NCI-H1105 treated with DMSO at 0.1 percent for 48 hours (cell line): ENCODE results near the gene PLAU.
A peak's percentile ranks its signal among the peaks of the same experiment; 100 is the strongest.
"Not testable (repeated sequence)": the region's sequence is repeated elsewhere in the genome, so short reads cannot be mapped to it uniquely, and the experiment has no call there.

ENCODE experiments used
- DNase-seq: peaks from one replicate; lab custom pipeline; 2025; lab: John Stamatoyannopoulos, UW

The PLAU gene

GRCh38 chr10:73876971-73877370, 34.0 kb upstream of the PLAU start:
- no peak for DNase-seq

GRCh38 chr10:73877533-73878160, 33.3 kb upstream of the PLAU start:
- DNase-seq = no peak

GRCh38 chr10:73878365-73878764, 32.6 kb upstream of the PLAU start:
- no peak for DNase-seq

- peak; percentile 43 for DNase-seq
Observed at GRCh38 chr10:73879296-73880173, 31.4 kb upstream of the PLAU start.

DNA sequence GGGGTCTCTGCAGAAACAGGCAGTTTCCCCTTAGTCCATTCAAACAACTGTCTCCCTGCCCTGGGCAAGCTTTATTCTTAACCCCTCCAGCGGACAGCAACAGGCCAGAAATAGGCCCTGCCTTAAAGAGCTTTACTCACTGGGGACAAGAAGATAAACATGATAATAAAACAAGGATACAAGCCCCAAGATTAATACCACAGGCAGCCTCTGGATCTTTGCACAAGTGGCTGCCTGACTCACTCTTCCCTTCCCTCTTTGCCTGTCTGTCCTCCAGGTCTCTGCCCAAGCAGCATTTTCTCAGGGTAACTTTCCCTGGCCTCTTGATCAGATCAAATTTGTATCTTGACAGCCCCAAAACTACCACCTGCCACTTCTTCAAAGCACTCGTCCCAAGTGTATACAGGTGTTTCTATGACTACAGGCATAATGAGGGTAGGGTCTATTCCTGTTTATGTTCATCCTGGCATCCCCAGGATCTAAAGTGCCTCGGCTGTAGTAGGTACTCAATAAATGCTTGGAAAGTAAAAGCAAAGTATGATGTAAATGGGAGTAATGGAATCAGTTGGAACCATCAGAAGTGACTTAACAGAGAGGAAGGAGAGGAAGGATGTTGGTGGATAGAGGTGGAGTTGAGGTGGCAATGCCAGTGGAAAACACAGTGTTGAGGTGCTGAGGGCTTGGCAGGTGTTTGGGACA, 29.6 kb upstream of the PLAU start:
- no peak for DNase-seq

DNA sequence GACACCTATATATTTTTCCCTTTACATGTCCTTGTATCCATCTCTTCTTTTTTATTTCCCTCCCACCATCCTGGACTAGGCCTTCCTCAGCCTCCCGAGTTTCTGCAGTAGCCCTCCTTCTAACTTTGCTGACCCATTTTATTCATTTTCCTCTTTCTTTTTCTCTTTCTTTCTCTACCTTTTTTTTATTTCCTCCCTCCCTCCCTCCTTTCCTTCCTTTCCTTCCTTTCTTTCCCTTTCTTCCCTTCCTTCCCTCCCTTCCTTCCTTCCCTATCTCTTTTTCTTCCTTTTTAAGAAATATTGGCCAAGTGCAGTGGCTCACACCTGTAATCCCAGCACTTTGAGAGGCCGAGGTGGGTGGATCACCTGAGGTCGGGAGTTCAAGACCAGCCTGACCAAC, 26.9 kb upstream of the PLAU start:
- DNase-seq = no peak

DNA sequence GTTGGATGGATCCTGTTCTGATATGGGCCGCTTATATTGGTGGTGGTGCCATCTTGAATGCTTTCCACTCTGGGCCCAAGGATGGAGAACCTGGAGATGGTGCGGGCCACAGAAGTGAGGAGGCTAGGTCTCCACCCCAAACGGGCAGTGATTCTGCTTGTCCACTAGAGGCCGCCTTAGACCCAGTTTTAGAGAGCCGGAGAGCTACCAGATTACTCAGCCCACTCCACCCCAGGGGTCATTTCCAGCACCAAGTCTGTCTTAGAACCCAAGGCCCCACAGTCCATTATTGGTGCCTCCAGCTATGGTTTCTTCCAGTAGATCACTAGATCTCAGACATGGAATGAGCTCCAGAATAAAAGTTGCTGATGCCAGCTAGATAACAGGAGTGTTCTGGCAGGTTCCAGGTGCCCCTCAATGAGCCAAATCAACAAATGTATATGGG, 24.8 kb upstream of the PLAU start:
- DNase-seq = peak; percentile 57

- DNase-seq = no peak
Observed at GRCh38 chr10:73886661-73887293, 24.2 kb upstream of the PLAU start.

DNA sequence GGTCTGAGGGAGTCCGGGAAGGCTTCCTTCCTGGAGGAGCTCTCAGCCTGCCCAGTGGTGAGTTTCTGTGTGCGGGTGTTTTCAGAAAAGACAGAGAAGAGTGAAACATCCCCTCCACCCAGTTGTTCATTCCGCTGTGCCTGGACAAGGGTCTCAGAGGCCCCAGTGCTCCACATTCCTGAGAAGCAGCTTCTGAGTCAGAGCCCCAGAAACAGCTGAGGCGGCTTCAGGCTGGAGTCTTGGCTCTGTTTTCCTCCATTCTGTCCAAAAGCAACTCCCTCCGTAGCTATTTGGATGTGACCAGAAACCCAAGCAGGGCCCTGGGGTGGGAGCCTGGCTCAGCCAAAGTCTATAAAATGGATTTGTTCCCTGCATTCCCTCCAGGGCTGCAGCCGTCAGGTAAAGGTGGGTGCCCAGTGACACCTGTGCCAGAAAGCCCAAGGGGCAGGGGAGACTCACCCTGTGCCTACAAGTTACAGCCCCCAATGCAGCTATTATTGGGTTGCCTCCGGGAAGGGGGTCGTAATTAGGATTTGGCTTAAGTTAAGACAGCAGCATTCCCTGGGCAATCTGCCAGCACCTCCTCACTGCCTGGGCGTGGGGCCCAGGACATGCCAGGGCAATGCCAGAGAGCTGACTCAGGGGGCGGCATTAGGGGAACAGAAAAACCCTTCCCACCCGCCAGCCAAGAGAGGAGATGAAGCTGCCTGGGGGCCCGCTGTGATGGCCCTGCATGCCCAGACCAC, 23.5 kb upstream of the PLAU start:
- peak; percentile 90 for DNase-seq

DNA sequence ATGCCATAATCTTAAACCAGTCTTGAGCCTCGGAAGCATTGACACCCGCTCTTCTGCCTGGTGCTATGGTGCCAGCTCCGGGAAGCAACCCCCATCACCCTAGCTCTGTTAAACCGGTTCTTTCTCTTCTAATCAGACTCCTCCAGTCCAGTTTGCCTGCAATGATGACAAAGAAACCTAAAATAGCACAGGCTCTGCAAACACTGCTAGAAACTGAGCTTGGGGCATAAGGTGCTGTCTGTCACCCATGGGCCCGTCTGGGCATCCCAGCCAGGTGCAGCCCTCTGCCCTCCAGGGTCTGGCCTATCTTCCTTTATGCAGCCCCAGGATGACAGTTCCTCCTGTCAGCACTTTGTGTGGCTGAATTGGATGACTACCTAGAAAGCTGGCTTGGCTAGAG, 22.4 kb upstream of the PLAU start:
- no peak for DNase-seq

GRCh38 chr10:73889014-73889413, 21.9 kb upstream of the PLAU start:
- peak; percentile 88 for DNase-seq

DNA sequence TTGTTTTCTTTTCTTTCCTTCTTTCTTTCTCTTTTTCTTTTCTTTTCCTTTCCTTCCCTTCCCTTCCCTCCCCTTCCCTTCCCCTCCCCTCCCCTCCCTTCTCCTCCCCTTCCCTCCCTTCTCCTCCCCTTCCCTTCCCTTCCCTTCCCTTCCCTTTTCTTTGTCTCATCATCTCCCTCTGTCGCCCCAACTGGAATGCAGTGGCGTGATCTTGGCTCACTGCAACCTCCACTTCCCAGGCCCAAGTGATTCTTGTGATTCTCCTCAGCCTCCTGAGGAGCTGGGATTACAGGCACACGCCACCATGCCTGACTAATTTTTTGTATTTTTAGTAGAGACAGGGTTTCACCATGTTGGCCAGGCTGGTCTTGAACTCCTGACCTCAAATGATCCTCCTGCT, 21.5 kb upstream of the PLAU start:
- not testable (repeated sequence) for DNase-seq

GRCh38 chr10:73890261-73890660, 20.7 kb upstream of the PLAU start:
- no peak for DNase-seq

GRCh38 chr10:73890830-73891229, 20.1 kb upstream of the PLAU start:
- not testable (repeated sequence) for DNase-seq

- no peak for DNase-seq
Observed at GRCh38 chr10:73891540-73891939, 19.4 kb upstream of the PLAU start.

GRCh38 chr10:73892310-73893030, 18.5 kb upstream of the PLAU start:
- no peak for DNase-seq

GRCh38 chr10:73893426-73893825, 17.5 kb upstream of the PLAU start:
- DNase-seq = no peak

DNA sequence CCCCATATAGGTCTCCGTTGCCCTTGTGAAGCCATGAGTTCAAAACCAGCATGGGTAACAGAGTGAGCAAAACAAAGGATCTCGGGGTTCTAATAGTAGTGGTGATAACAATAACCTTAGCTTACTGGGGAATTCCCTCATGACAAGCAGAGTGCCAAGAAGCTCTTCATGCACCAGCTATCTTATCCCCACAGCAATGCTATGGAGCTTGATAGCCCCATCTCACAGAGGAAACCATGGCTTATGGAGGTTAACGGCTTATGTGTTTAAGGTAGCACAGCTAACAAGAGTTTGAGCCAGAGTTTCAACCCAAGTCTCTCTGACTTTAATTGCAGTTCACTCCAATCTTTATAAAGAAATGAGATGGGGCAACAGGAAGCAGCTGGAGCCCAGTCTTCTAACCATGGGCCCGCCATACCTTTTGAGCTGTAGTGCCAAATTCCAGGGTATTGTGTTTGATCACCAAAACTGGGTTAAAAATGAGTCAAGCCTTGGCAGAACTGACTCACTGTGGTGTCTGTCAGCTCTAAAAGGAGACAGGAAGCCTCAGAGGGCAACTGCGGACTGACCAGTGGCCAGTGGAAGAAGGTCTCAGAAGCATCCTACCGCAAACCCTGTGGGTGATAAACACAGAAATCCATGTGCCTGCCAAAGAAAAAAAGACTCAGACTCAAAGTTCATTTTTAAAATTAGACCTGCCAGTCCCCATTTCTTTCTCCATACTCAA, 16.5 kb upstream of the PLAU start:
- no peak for DNase-seq

DNA sequence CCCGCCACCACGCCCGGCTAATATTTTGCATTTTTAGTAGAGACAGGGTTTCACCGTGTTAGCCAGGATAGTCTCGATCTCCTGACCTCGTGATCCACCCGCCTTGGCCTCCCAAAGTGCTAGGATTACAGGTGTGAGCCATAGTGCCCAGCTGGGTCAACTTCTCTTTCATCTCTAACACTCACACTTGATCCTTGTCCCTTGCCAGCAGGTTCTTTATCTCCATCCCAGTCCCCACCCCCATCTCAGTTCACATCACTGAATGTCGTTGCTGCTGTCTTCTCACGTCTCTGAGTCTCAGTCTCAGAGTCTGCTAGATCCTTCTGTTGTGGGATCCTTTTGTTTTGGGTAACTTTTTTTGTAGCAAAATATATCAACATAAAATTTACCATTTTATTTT, 15.6 kb upstream of the PLAU start:
- not testable (repeated sequence) for DNase-seq

- DNase-seq = no peak
Observed at GRCh38 chr10:73897693-73898092, 13.2 kb upstream of the PLAU start.
